ENCODE measurements around the gene TNIK.

GRCh38 chr3:171122240-171122639 lies 338.0 kb downstream of the TNIK start:
- no peak for TF ChIP-seq CTCF (IDR thresholded peaks at IDR 0.05)
- no peak for TF ChIP-seq POLR2A (IDR thresholded peaks at IDR 0.05)

All from prostate gland (tissue), 2 donors.